Measurements from ENCODE around the gene TMPRSS4. TPM values are rescaled to one million over a fixed set of nuclear protein-coding genes. Genes with fewer than 3 reads are reported as not detected.

Gene TMPRSS4
- total RNA-seq, 1 donor from 2014 or later = 16.8 TPM

DNA sequence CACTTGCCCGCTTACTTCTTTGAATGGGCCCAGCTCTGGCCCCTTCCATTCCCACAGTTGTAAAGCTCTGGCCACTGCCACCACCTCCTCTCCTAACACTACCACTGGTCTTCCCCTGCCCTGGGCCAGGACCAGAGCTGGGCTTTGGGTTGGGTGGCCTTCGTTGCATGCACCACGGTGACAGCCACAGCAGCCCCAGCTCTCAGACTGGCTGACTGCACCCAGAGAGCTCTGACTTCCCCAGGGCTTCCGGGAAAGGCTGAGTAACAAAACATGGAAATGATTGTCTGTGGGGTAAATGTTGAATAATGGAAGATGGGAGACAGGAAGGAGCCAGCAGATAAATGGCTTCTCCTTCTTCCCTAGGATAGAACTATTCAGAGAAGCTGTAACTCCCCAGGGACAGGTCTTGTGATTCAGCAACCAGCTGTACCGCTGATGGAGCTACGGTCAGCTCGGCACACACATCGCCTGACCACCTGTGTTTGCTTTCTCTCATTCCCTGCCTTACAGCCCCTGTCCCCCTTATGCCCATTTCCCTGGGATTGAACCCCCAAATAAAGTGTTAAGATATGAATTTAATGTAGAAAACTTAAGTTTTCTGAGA, 48.2 kb downstream of the TMPRSS4 start:
- peaks cover 8% of the 10 kb centered on the region for H3K27me3 ChIP-seq (ENCODE audit: control insufficient read depth, insufficient read depth, low read length)
- TF ChIP-seq, protein P1, sequence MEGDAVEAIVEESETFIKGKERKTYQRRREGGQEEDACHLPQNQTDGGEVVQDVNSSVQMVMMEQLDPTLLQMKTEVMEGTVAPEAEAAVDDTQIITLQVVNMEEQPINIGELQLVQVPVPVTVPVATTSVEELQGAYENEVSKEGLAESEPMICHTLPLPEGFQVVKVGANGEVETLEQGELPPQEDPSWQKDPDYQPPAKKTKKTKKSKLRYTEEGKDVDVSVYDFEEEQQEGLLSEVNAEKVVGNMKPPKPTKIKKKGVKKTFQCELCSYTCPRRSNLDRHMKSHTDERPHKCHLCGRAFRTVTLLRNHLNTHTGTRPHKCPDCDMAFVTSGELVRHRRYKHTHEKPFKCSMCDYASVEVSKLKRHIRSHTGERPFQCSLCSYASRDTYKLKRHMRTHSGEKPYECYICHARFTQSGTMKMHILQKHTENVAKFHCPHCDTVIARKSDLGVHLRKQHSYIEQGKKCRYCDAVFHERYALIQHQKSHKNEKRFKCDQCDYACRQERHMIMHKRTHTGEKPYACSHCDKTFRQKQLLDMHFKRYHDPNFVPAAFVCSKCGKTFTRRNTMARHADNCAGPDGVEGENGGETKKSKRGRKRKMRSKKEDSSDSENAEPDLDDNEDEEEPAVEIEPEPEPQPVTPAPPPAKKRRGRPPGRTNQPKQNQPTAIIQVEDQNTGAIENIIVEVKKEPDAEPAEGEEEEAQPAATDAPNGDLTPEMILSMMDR (IDR thresholded peaks at IDR 0.05; ENCODE audit: insufficient read depth, low read length, poor library complexity, severe bottlenecking) = no peak
- H3K36me3 ChIP-seq (ENCODE audit: control insufficient read depth, insufficient read depth, low read length) = no peaks in the 10 kb centered on the region
- no peak for DNase-seq (ENCODE audit: low read depth)
- no peak overlapping the region for H3K4me3 ChIP-seq (ENCODE audit: low read depth, low read length)

DNA sequence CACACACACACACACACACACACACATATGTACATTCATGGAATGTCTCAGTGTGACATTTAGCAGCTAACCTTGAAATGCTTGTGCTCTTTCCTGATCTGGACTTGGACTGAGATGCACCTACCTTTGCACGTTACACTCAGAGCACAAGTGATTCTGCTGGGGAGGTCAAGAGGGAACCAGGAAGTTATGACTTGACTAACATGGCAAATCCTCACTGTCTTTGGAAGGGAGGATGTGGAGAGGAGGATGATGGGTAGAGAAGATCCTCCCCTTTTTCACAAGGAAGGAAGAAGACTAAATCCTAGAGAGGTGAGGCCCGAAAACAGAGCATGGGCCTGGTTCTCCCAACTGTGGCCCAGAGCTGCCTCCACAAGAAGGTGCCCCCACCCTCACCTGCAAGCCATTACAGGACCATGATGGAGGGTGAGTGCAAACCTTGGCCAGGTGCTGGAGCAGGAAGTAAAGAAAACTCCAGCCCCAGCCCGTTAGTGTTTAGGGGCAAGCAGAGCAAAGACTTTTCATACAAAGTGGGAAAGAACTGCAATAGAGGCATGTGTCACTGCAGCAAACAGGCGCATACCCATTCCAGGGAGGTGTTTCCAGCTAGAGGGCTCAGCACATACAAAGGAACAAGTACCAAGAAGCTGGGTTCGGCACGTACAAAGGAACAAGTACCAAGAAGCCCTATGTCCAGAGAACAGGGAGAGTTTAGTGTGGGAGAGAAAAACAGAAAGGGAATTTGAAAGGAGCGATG, 49.4 kb downstream of the TMPRSS4 start:
- Histone ChIP-seq H3K36me3 (ENCODE audit: control insufficient read depth, insufficient read depth, low read length) (no peaks in the 10 kb centered on the region), H3K27me3 (ENCODE audit: control insufficient read depth, insufficient read depth, low read length) (peaks cover 8% of the 10 kb centered on the region), H3K4me3 (ENCODE audit: low read depth, low read length) (no peak overlapping the region)
- DNase-seq (ENCODE audit: low read depth) = no peak
- TF ChIP-seq, protein P1 (IDR thresholded peaks at IDR 0.05; ENCODE audit: insufficient read depth, low read length, poor library complexity, severe bottlenecking) = no peak

DNA sequence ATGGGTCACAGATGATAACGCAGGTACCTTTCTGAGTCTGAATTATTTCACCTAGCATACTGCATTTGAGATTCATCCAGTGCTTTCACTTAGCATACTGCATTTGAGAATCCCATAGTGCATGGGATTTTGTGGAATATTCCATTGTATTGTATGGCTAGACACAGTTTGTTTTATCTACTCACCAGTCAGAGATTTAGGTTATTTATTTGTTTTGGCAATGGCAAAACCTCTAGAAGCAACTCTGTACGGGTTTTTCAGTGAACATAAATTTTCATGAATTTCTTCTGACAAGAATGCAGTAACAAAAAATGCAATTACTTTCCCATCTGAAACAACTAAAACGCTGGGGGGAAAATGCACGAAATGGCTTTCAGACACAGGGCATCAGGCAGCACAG, 51.4 kb downstream of the TMPRSS4 start:
- no peak overlapping the region for H3K4me3 ChIP-seq (ENCODE audit: low read depth, low read length)
- TF ChIP-seq, protein P1 (IDR thresholded peaks at IDR 0.05; ENCODE audit: insufficient read depth, low read length, poor library complexity, severe bottlenecking) = no peak
- peaks cover 10% of the 10 kb centered on the region for H3K27me3 ChIP-seq (ENCODE audit: control insufficient read depth, insufficient read depth, low read length)
- no peaks in the 10 kb centered on the region for H3K36me3 ChIP-seq (ENCODE audit: control insufficient read depth, insufficient read depth, low read length)
- DNase-seq (ENCODE audit: low read depth) = no peak

DNA sequence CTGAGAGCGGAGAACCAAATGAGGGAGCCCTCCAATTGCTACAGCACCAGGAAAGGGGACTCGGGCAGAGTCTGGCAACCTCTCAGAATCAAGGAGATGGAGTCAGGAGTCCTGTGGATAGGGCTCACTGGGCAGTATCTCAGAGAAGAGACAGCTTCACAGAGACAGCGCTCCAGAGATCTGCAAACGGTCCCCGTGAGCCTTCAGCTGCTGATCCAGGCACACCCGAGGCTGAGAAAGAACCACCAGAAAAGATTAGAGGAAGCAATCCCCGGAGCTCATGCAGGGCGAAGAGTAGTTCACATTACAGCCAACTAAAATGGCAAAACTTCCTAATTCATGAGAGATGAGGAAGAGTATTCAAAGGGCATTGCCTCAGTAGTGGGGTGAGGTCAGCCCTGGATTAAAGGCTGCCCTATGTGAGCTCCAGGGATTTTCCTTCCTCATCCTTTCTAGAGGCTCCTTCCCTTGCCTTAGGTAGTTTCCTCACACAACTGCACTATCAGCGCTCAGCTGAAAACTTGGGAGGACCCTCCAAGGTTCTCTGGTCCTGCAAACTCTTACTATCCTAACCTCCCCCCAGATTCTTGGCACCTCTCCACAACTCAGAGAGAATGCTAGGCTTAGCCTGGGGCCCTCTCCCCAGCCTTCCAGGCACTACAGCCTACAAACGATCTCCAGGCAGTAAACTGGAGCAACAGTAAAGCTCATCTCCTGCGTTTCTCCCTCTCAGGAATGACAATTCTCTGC, 52.0 kb downstream of the TMPRSS4 start:
- H3K36me3 ChIP-seq (ENCODE audit: control insufficient read depth, insufficient read depth, low read length) = no peaks in the 10 kb centered on the region
- TF ChIP-seq, protein P1 (IDR thresholded peaks at IDR 0.05; ENCODE audit: insufficient read depth, low read length, poor library complexity, severe bottlenecking) = no peak
- no peak overlapping the region for H3K4me3 ChIP-seq (ENCODE audit: low read depth, low read length)
- no peak for DNase-seq (ENCODE audit: low read depth)
- H3K27me3 ChIP-seq (ENCODE audit: control insufficient read depth, insufficient read depth, low read length) = peaks cover 12% of the 10 kb centered on the region

DNA sequence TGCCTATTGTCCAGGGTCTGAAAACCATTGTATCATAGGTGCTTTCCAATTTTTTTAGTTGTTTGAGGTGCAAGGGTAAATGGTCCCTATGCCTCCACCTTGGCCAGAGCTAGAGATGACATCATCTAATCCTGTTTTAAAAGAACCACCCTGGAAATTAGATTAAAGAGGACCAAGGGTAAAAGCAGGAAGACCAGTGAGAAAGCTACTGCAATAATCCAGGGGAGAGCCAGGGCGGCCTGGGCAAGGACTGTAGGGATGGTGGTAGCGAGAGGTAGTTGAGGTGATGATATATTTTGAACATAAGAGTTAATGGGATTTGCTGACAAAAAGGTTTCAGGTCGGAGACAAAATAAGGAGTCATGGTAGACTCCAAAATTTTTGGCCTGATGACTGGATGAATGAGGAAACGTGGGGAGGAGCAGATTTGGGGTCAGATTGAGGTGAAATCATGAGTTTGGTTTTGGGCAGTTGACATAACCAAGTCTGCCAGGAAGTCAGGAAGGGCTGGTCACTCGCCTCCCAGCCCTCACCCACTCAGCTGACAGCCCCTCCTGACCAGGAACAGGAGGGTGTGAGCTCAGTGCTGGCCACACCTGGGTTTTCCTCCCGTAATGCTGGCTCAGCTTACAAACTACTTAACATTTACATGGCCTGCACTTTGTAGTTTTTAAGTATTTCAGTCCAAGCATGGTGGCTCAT, 52.7 kb downstream of the TMPRSS4 start:
- TF ChIP-seq, protein P1 (IDR thresholded peaks at IDR 0.05; ENCODE audit: insufficient read depth, low read length, poor library complexity, severe bottlenecking) = no peak
- DNase-seq (ENCODE audit: low read depth) = no peak
- no peak overlapping the region for H3K4me3 ChIP-seq (ENCODE audit: low read depth, low read length)
- no peaks in the 10 kb centered on the region for H3K36me3 ChIP-seq (ENCODE audit: control insufficient read depth, insufficient read depth, low read length)
- H3K27me3 ChIP-seq (ENCODE audit: control insufficient read depth, insufficient read depth, low read length) = peaks cover 14% of the 10 kb centered on the region
